Natural killer cell (primary cell): ENCODE results near the gene IGFBP5. TPM values are rescaled to one million over a fixed set of nuclear protein-coding genes. Genes with fewer than 3 reads are reported as not detected.

Source experiments
- ATAC-seq, 3 donors: fragments of 150-1000 bp in 2 of 3; fragments of 200-7000 bp in 1 of 3; cut with Tn5 transposase; 1 replicate in 1 of 3; 2 replicates in 2 of 3; pipeline ENCODE4 v1.10.0; 2021; ENCODE audit warnings: mild to moderate bottlenecking in 2 of 3, moderate library complexity in 2 of 3
- DNase-seq, 2 donors: peaks; one replicate each; pipeline versions ENCODE4 v3.0.0 to v3.0.0-alpha.2; 2013 to 2021; ENCODE audit warnings: mixed read lengths in 1 of 2
- H3K27ac ChIP-seq: one replicate; pipeline ENCODE4 v1.5.1; 2013; ENCODE audit warnings: mild to moderate bottlenecking, low read length
- H3K27me3 ChIP-seq: one replicate; pipeline ENCODE4 v1.6.1; 2013; ENCODE audit warnings: low read length; ENCODE audit not compliant: control insufficient read depth, insufficient read depth
- H3K36me3 ChIP-seq: one replicate; pipeline ENCODE4 v1.6.1; 2013; ENCODE audit warnings: low read length; ENCODE audit not compliant: control insufficient read depth, insufficient read depth
- H3K4me1 ChIP-seq: one replicate; pipeline ENCODE4 v1.6.1; 2013; ENCODE audit warnings: low read length; ENCODE audit not compliant: control insufficient read depth, insufficient read depth
- H3K4me3 ChIP-seq: one replicate; pipeline ENCODE4 v1.5.1; 2013; ENCODE audit warnings: low read length
- H3K9me3 ChIP-seq: one replicate; pipeline ENCODE4 v1.6.1; 2013; ENCODE audit warnings: low read length; ENCODE audit not compliant: control insufficient read depth, insufficient read depth
- H3K27ac Mint-ChIP-seq, 2 donors: one replicate each; pipeline ENCODE4 v1.8.0; 2022; ENCODE audit warnings: mild to moderate bottlenecking in 2 of 2, mixed read lengths in 2 of 2, moderate library complexity in 1 of 2
- H3K27me3 Mint-ChIP-seq, 2 donors: one replicate each; pipeline ENCODE4 v1.8.0; 2022; ENCODE audit warnings: low read depth in 2 of 2, mixed read lengths in 2 of 2
- H3K36me3 Mint-ChIP-seq: one replicate; pipeline ENCODE4 v1.8.0; 2022; ENCODE audit warnings: mixed read lengths
- H3K4me1 Mint-ChIP-seq, 2 donors: one replicate each; pipeline ENCODE4 v1.8.0; 2022; ENCODE audit warnings: mixed read lengths in 2 of 2
- H3K4me3 Mint-ChIP-seq: one replicate; pipeline ENCODE4 v1.8.0; 2022; ENCODE audit warnings: mild to moderate bottlenecking, moderate library complexity, mixed read lengths
- H3K9me3 Mint-ChIP-seq, 2 donors: one replicate each; pipeline ENCODE4 v1.8.0; 2022; ENCODE audit warnings: mixed read lengths in 2 of 2
- CTCF ChIP-seq: fragments of 200-600 bp; IDR thresholded peaks from one replicate; pipeline ENCODE4 v1.8.0; 2022; ENCODE audit warnings: antibody characterized with exemption
- WGBS: methylation state at CpG from one replicate; pipeline ENCODE4 v1.1.7; 2013; ENCODE audit warnings: missing lambda C conversion rate; ENCODE audit not compliant: insufficient coverage; 5-methylcytosine and 5-hydroxymethylcytosine counted together
- intact Hi-C: fragments of 100-400 bp; cut with micrococcal nuclease; formaldehyde crosslinking; loops from one replicate; pipeline ENCODE4 v1.14.2; 2022
- total RNA-seq, 4 donors: library from RNA; stranded (reverse); fragments of 120-200 nt in 1 of 4; gene quantifications; one replicate each; pipeline versions ENCODE4 v1.2.3 to v1.2.4, GENCODE V29; 2013 to 2022

IGFBP5 gene
- total RNA-seq, 3 donors from 2014 or later (not counting 1 experiment from before 2014, with no cell fraction given): not detected

- intact Hi-C loops: no loop called here
- H3K27me3 ChIP-seq: peaks cover 49% of the 10 kb centered on the region
- H3K9me3 ChIP-seq: no peaks in the 10 kb centered on the region
- H3K4me1 ChIP-seq: peaks cover 28% of the 10 kb centered on the region
- Mint-ChIP-seq H3K4me1 (peaks cover 17 to 36% of the 10 kb centered on the region in 2 donors), H3K27me3 (peaks cover 33 to 71% of the 10 kb centered on the region in 2 donors), H3K9me3 (no peaks in the 10 kb centered on the region), H3K27ac (no peak overlapping the region), H3K36me3 (no peaks in the 10 kb centered on the region), H3K4me3 (peak overlapping the region; percentile 40)
- DNase-seq (peak in 1 of 2 donors; percentile 60), ATAC-seq (peak in 1 of 3 donors; percentile 18)
- no peak overlapping the region for H3K4me3 ChIP-seq
- TF ChIP-seq CTCF: no peak
- H3K27ac ChIP-seq: no peak overlapping the region
- 2% methylated on average over 59 of the region's 59 CpGs for WGBS
- no peaks in the 10 kb centered on the region for H3K36me3 ChIP-seq
Measured at GRCh38 chr2:216694082-216694825, 1.1 kb downstream of the IGFBP5 start.

- H3K36me3 ChIP-seq: no peaks in the 10 kb centered on the region
- peaks cover 39 to 76% of the 10 kb centered on the region in 2 donors for H3K27me3 Mint-ChIP-seq
- H3K27me3 ChIP-seq: peaks cover 54% of the 10 kb centered on the region
- ATAC-seq: no peak
- H3K27ac Mint-ChIP-seq: no peak overlapping the region
- no peak overlapping the region for H3K4me3 ChIP-seq
- no peaks in the 10 kb centered on the region for H3K9me3 ChIP-seq
- TF ChIP-seq CTCF: no peak
- peaks cover 17 to 36% of the 10 kb centered on the region in 2 donors for H3K4me1 Mint-ChIP-seq
- peak overlapping the region; percentile 21 for H3K4me3 Mint-ChIP-seq
- WGBS: 8% methylated on average over 6 of the region's 15 CpGs
- H3K36me3 Mint-ChIP-seq: no peaks in the 10 kb centered on the region
- DNase-seq: no peak
- H3K4me1 ChIP-seq: peaks cover 28% of the 10 kb centered on the region
- intact Hi-C loops: no loop called here
- no peaks in the 10 kb centered on the region for H3K9me3 Mint-ChIP-seq
- no peak overlapping the region for H3K27ac ChIP-seq
Measured at GRCh38 chr2:216693414-216694080, 1.8 kb downstream of the IGFBP5 start.

GRCh38 chr2:216692636-216693413, 2.5 kb downstream of the IGFBP5 start:
- Histone ChIP-seq H3K27me3 (peaks cover 50% of the 10 kb centered on the region), H3K4me1 (peaks cover 28% of the 10 kb centered on the region), H3K4me3 (no peak overlapping the region), H3K36me3 (no peaks in the 10 kb centered on the region), H3K9me3 (no peaks in the 10 kb centered on the region), H3K27ac (no peak overlapping the region)
- Mint-ChIP-seq H3K36me3 (no peaks in the 10 kb centered on the region), H3K27me3 (peaks cover 39 to 70% of the 10 kb centered on the region in 2 donors), H3K4me1 (peaks cover 17 to 36% of the 10 kb centered on the region in 2 donors), H3K9me3 (no peaks in the 10 kb centered on the region), H3K4me3 (peak overlapping the region; percentile 64), H3K27ac (no peak overlapping the region)
- peak in 1 of 2 donors; percentile 75 for DNase-seq
- intact Hi-C loops: no loop called here
- ATAC-seq: peak in 2 of 3 donors; percentile 61
- 2% methylated on average over 23 of the region's 28 CpGs for WGBS
- no peak for TF ChIP-seq CTCF
